HG03159 (cell line): ENCODE measurements around the gene APPL1.
"Not testable (repeated sequence)": the region's sequence is repeated elsewhere in the genome, so short reads cannot be mapped to it uniquely, and the experiment has no call there.

Experiments
- ATAC-seq: cut with Tn5 transposase; IDR thresholded peaks from one replicate; pipeline ENCODE4 v1.9.1; 2021; ENCODE audit warnings: mild to moderate bottlenecking, moderate library complexity; ENCODE audit not compliant: unreplicated experiment

The APPL1 gene

GRCh38 chr3:57261929-57262328 is 34.4 kb downstream of the APPL1 start:
- ATAC-seq: no peak

GRCh38 chr3:57268416-57268815 is 40.9 kb downstream of the APPL1 start:
- ATAC-seq: no peak

GRCh38 chr3:57274845-57275244 is 47.3 kb downstream of the APPL1 start:
- ATAC-seq: no peak

- no peak for ATAC-seq
Observed at GRCh38 chr3:57275393-57275792, 47.9 kb downstream of the APPL1 start.

GRCh38 chr3:57278237-57278636 is 50.7 kb downstream of the APPL1 start:
- ATAC-seq: no peak

- ATAC-seq: no peak
Observed at GRCh38 chr3:57279685-57280084, 52.2 kb downstream of the APPL1 start.

GRCh38 chr3:57281715-57282114 is 54.2 kb downstream of the APPL1 start:
- ATAC-seq: no peak

- no peak for ATAC-seq
Observed at GRCh38 chr3:57283334-57283733, 55.8 kb downstream of the APPL1 start.

GRCh38 chr3:57287205-57287604 is 59.7 kb downstream of the APPL1 start:
- no peak for ATAC-seq

GRCh38 chr3:57288403-57288802 is 60.9 kb downstream of the APPL1 start:
- ATAC-seq: no peak

GRCh38 chr3:57292159-57292896 is 64.8 kb downstream of the APPL1 start, which contains the start of gene ASB14:
ASB14 (minus strand) TSS chr3:57292685; CDS start chr3:57292033, 652 bp downstream.
- ATAC-seq: no peak

GRCh38 chr3:57292897-57293526 is 65.5 kb downstream of the APPL1 start:
- no peak for ATAC-seq

GRCh38 chr3:57298041-57298440 is 70.5 kb downstream of the APPL1 start:
- ATAC-seq: no peak

GRCh38 chr3:57303520-57303919 is 76.0 kb downstream of the APPL1 start:
- not testable (repeated sequence) for ATAC-seq

- no peak for ATAC-seq
Observed at GRCh38 chr3:57309769-57310360, 82.3 kb downstream of the APPL1 start.

GRCh38 chr3:57314204-57314603 is 86.7 kb downstream of the APPL1 start:
- no peak for ATAC-seq
